HepG2 (cell line): ENCODE results near the gene LATS1. TPM values are rescaled to one million over a fixed set of nuclear protein-coding genes. Genes with fewer than 3 reads are reported as not detected.

Source experiments
- ATAC-seq: fragments of 200-7000 bp; cut with Tn5 transposase; 3 replicates; pipeline ENCODE4 v1.9.1; 2020; ENCODE audit warnings: mild to moderate bottlenecking, moderate library complexity
- BruUV-seq: library from RNA; stranded (reverse); fragments of 400-500 nt; replicated peaks from 2 replicates; lab custom pipeline; 2021; lab: Mats Ljungman, UMichigan
- CTCF ChIA-PET: fragments of 300-600 bp; formaldehyde crosslinking; extraction: SDS; loops from one replicate; lab custom pipeline; 2021; ENCODE audit warnings: low total read pairs, inconsistent platforms, low intra/inter-chr PET ratio; lab: Yijun Ruan, JAX
- POLR2A ChIA-PET: fragments of 350-600 bp; sonication (Branson Sonifier 250); formaldehyde crosslinking; loops from one replicate; lab custom pipeline; 2020; ENCODE audit warnings: antibody characterized with exemption, inconsistent platforms; lab: Yijun Ruan, JAX
- DNase-seq: peaks from one replicate; pipeline ENCODE4 v3.0.0-alpha.2; 2015; ENCODE audit warnings: low spot score
- FAIRE-seq: peaks from 3 replicates; lab custom pipeline; 2011; peaks lifted over from hg19 to GRCh38; lab: Jason Lieb, UNC
- H2AFZ ChIP-seq: one replicate; pipeline ENCODE4 v1.6.1; 2011; ENCODE audit warnings: low read length, inconsistent platforms
- H3K27ac ChIP-seq: fragments of 300-600 bp; 3 replicates; pipeline ENCODE4 v1.8.0; 2011; ENCODE audit warnings: mixed run types, mild to moderate bottlenecking, mixed read lengths, low read length, inconsistent platforms; ENCODE audit not compliant: insufficient read depth; ENCODE audit errors: extremely low read length
- H3K27me3 ChIP-seq, 2 experiments: fragments of 200-600 bp in 1 of 2; 2 replicates in 1 of 2; 3 replicates in 1 of 2; pipeline versions ENCODE4 v1.6.0 to v1.8.0; 2011; ENCODE audit warnings: low read length in 2 of 2, mild to moderate bottlenecking in 2 of 2, moderate library complexity in 2 of 2, inconsistent platforms in 1 of 2; ENCODE audit not compliant: insufficient read depth in 2 of 2, control insufficient read depth in 1 of 2
- H3K36me3 ChIP-seq, 2 experiments: fragments of 200-600 bp in 1 of 2; replicated peaks in 1 of 2; 2 replicates in 1 of 2; 3 replicates in 1 of 2; pipeline versions ENCODE4 v1.5.1 to v1.8.0; 2011; ENCODE audit warnings: low read length in 2 of 2, inconsistent platforms in 1 of 2; ENCODE audit not compliant: insufficient read depth in 2 of 2, control insufficient read depth in 1 of 2
- H3K4me1 ChIP-seq: 2 replicates; pipeline ENCODE4 v1.5.1; 2012; ENCODE audit warnings: low read length, inconsistent platforms; ENCODE audit not compliant: insufficient read depth
- H3K4me2 ChIP-seq: 2 replicates; pipeline ENCODE4 v1.6.0; 2011; ENCODE audit warnings: low read depth, low read length, inconsistent platforms
- H3K4me3 ChIP-seq, 3 experiments: fragments of 200-600 bp in 1 of 3; sonication (generic), shearing (Covaris generic) in 1 of 3; replicated peaks in 1 of 3; 2 replicates each; pipeline ENCODE4 v1.5.1; 2011 to 2016; ENCODE audit warnings: low read length in 3 of 3, inconsistent platforms in 2 of 3, low read depth in 2 of 3, mild to moderate bottlenecking in 2 of 3, control low read depth in 1 of 3, mixed read lengths in 1 of 3; ENCODE audit not compliant: insufficient read depth in 1 of 3
- H3K79me2 ChIP-seq: one replicate; pipeline ENCODE4 v1.6.1; 2011; ENCODE audit warnings: low read length, inconsistent platforms; ENCODE audit not compliant: insufficient read depth
- H3K9ac ChIP-seq: 2 replicates; pipeline ENCODE4 v1.6.0; 2011; ENCODE audit warnings: mild to moderate bottlenecking, low read depth, low read length, inconsistent platforms; ENCODE audit not compliant: insufficient read depth
- H3K9me3 ChIP-seq: 2 replicates; pipeline ENCODE4 v1.5.1; 2012; ENCODE audit warnings: mild to moderate bottlenecking, low read length
- H4K20me1 ChIP-seq: 2 replicates; pipeline ENCODE4 v1.6.0; 2011; ENCODE audit warnings: inconsistent platforms, mild to moderate bottlenecking, low read length, moderate library complexity; ENCODE audit not compliant: insufficient read depth
- KAT8 ChIP-seq: IDR thresholded peaks from 2 replicates; pipeline ENCODE4 v1.6.1; 2016; ENCODE audit warnings: missing genetic modification reagents, missing compliant biosample characterization
- PRPF4 ChIP-seq: fragments of 200-400 bp; formaldehyde crosslinking; IDR thresholded peaks from 2 replicates; pipeline ENCODE4 v1.6.1; 2016; ENCODE audit warnings: low read length, low read depth; ENCODE audit not compliant: poor library complexity, severe bottlenecking
- TAF15 ChIP-seq: fragments of 200-400 bp; formaldehyde crosslinking; IDR thresholded peaks from one replicate; pipeline ENCODE4 v1.6.1; 2018; ENCODE audit warnings: mild to moderate bottlenecking, low read depth, low read length; ENCODE audit not compliant: poor library complexity, severe bottlenecking
- ZNF230 ChIP-seq: sonication (generic); formaldehyde crosslinking; IDR thresholded peaks from 2 replicates; pipeline ENCODE4 v1.4.0; 2020; ENCODE audit warnings: mild to moderate bottlenecking, missing genetic modification reagents
- ZNF703 ChIP-seq: sonication (generic); formaldehyde crosslinking; IDR thresholded peaks from 2 replicates; pipeline ENCODE4 v1.5.1; 2020; ENCODE audit warnings: missing genetic modification reagents, mild to moderate bottlenecking, moderate library complexity, borderline replicate concordance
- WGBS: methylation state at CpG from one replicate; pipeline ENCODE4 v1.1.6; 2017; ENCODE audit warnings: low lambda C conversion rate; 5-methylcytosine and 5-hydroxymethylcytosine counted together
- in situ Hi-C: cut with HindIII; loops from 2 replicates; pipeline ENCODE4 v1.10.0; 2017; ENCODE audit warnings: low pct_unique_long_range_greater_than_20kb; ENCODE audit not compliant: extremely low pct_ligation_motif_present
- intact Hi-C: fragments of 100-400 bp; cut with micrococcal nuclease; formaldehyde crosslinking; loops from one replicate; pipeline ENCODE4 v1.10.0; 2022; ENCODE audit not compliant: unreplicated experiment
- polyA plus RNA-seq, 8 experiments: library from polyadenylated mRNA; depleted of rRNA in 3 of 8; stranded (reverse) in 7 of 8; unstranded in 1 of 8; fragments of >200 nt; fragmentation: Illumina TruSeq in 4 of 8; extraction: Trizol in 4 of 8; gene quantifications; 2 replicates each; pipeline versions ENCODE4 v1.2.1 to v1.2.3, GENCODE V29; 2011 to 2016; ENCODE audit warnings: low read depth in 4 of 8, missing spikeins in 1 of 8, mixed read lengths in 1 of 8; ENCODE audit not compliant: insufficient read depth in 1 of 8
- total RNA-seq, 5 experiments: library from RNA; depleted of rRNA; stranded (reverse); fragments of >200 nt; fragmentation: Illumina TruSeq; extraction: Trizol; gene quantifications; 2 replicates each; pipeline ENCODE4 v1.2.3, GENCODE V29; 2016; ENCODE audit warnings: low read depth in 1 of 5
- TF ChIP-seq, protein P1 (sequence below): sonication (generic); formaldehyde crosslinking; IDR thresholded peaks from 2 replicates; pipeline ENCODE4 v1.4.0; 2020; ENCODE audit warnings: missing genetic modification reagents

LATS1 gene
- total and polyA plus RNA-seq, 2 of the 13 experiments (the other 11 are each of a cell fraction or from before 2014, with no cell fraction given) = 9.9 to 12.6 TPM

- BruUV-seq = no TSS peak
- Histone ChIP-seq H4K20me1 (peaks cover 18% of the 10 kb centered on the region), H3K4me2 (peak overlapping the region; percentile 76), H3K9ac (peak overlapping the region; percentile 100), H3K79me2 (peaks cover 67% of the 10 kb centered on the region), H3K4me3 (peak overlapping the region; percentile 79 to 97 (median 96)), H3K36me3 (peaks cover 0 to 4% of the 10 kb centered on the region in 2 experiments; a peak in 1 of 5 replicates), H3K27me3 (no peaks in the 10 kb centered on the region; a peak in 1 of 5 replicates), H3K27ac (peak overlapping the region; percentile 97), H2AFZ (no peak overlapping the region), H3K4me1 (peaks cover 23% of the 10 kb centered on the region), H3K9me3 (no peaks in the 10 kb centered on the region)
- 35% methylated on average over 8 of the region's 8 CpGs for WGBS
- ChIA-PET POLR2A (interaction anchor here (1.4 to 3.7 kb wide), 5 partner anchors 10 to 170 kb away, joined by 4 to 77 read pairs (median 8); partner anchors contain the start of genes KATNA1, NUP43 and PCMT1), CTCF (no interaction called here)
- in situ Hi-C loops = loop anchor here (10.0 kb wide), 1 partner anchor 152 kb away; the partner anchor contains the start of gene GINM1
- FAIRE-seq = no peak
- ATAC-seq = no peak
- DNase-seq = no peak
- intact Hi-C loops = loop anchor here (5.0 kb wide), 1 partner anchor 149 kb away; the partner anchor contains the start of gene GINM1
- no peak for TF ChIP-seq TAF15
- TF ChIP-seq ZNF230 (CRISPR knock-in tag) = no peak
- TF ChIP-seq PRPF4 = no peak
- TF ChIP-seq, protein P1, sequence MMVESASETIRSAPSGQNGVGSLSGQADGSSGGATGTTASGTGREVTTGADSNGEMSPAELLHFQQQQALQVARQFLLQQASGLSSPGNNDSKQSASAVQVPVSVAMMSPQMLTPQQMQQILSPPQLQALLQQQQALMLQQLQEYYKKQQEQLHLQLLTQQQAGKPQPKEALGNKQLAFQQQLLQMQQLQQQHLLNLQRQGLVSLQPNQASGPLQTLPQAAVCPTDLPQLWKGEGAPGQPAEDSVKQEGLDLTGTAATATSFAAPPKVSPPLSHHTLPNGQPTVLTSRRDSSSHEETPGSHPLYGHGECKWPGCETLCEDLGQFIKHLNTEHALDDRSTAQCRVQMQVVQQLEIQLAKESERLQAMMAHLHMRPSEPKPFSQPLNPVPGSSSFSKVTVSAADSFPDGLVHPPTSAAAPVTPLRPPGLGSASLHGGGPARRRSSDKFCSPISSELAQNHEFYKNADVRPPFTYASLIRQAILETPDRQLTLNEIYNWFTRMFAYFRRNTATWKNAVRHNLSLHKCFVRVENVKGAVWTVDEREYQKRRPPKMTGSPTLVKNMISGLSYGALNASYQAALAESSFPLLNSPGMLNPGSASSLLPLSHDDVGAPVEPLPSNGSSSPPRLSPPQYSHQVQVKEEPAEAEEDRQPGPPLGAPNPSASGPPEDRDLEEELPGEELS (CRISPR knock-in tag) = no peak
- no peak for TF ChIP-seq KAT8 (CRISPR knock-in tag)
- no peak for TF ChIP-seq ZNF703 (CRISPR knock-in tag)
Measured at GRCh38 chr6:149716181-149716963, 1.5 kb downstream of the LATS1 start.
